GM20000 (cell line): ENCODE results near the gene DCTN2.
"Not testable (repeated sequence)": the region's sequence is repeated elsewhere in the genome, so short reads cannot be mapped to it uniquely, and the experiment has no call there.

ENCODE experiments used
- DNase-seq: peaks from one replicate; pipeline ENCODE4 v3.0.0; 2012; ENCODE audit warnings: low spot score
- TF ChIP-seq, protein P1 (sequence below): IDR thresholded peaks from 2 replicates; pipeline ENCODE4 v1.5.1; 2012; ENCODE audit warnings: mild to moderate bottlenecking, control low read depth; ENCODE audit errors: extremely low read depth, missing control alignments

DCTN2 gene

DNA sequence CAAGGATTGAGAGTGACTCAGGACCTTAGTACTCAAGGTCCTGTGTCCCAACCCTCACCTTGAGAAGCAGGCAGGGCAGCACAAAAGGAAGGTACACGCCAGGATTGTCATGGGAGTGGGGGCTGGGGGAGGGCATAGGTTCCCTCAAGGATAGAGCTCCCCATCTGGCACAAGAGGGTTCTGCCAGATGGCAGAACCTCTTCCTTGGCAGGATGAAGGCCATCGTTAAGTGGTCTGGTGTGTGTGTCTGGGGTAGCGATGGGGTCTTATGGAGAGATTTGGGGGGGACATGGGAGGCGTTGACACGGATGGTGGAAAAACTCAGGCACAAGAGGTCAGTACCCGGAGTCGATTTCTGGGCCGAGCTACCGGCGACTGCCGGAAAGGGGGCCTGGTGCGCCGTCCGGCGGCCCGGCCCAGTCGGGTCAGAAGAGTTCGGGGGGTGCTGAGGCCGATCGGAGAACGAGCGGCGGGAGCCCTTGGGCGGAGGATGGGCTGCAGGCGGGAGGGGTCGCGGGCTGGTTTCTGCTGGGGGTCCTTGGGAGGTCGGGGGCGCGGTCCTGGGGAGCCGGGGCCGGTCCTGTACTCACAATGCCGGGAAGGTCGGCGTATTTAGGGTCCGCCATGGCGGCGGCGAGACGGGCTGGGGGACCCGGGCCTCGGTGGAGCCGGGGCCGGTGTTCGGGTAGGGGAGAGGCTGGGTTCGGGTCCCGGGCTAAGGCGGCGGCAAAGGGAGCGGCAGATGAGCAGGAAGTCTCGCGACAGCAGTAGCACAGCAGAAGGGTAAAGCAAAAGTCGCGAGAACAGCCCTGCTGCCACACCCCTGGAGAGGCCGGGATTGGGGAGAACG is at the start of gene DCTN2:
Gene DCTN2 (minus strand): TSS at position 755 of the 850 bp plus-strand sequence. CDS start 129 bp downstream, at position 626.
- DNase-seq: peak; percentile 99
- TF ChIP-seq, protein P1, sequence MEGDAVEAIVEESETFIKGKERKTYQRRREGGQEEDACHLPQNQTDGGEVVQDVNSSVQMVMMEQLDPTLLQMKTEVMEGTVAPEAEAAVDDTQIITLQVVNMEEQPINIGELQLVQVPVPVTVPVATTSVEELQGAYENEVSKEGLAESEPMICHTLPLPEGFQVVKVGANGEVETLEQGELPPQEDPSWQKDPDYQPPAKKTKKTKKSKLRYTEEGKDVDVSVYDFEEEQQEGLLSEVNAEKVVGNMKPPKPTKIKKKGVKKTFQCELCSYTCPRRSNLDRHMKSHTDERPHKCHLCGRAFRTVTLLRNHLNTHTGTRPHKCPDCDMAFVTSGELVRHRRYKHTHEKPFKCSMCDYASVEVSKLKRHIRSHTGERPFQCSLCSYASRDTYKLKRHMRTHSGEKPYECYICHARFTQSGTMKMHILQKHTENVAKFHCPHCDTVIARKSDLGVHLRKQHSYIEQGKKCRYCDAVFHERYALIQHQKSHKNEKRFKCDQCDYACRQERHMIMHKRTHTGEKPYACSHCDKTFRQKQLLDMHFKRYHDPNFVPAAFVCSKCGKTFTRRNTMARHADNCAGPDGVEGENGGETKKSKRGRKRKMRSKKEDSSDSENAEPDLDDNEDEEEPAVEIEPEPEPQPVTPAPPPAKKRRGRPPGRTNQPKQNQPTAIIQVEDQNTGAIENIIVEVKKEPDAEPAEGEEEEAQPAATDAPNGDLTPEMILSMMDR: no peak

DNA sequence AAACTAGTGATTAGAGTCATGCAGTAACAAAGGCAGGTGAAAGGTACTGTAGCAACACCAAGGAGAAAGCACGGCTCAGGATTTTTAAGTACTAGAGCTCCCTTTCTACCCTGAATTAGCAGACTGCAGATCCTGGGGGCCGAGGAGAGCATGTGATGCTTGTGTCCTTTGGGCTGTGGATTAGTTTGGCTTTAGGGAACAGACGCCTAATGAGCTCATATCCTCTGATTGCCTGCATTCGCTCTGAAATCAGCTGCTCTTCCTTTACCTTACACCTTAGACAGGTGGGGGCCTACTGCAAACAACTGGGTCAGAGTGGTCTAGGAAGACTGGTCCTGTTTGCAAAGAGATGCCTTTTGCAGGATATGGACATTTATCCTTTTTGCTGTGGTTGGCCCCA is 46.2 kb upstream of the DCTN2 start:
- TF ChIP-seq, protein P1: no peak

DNA sequence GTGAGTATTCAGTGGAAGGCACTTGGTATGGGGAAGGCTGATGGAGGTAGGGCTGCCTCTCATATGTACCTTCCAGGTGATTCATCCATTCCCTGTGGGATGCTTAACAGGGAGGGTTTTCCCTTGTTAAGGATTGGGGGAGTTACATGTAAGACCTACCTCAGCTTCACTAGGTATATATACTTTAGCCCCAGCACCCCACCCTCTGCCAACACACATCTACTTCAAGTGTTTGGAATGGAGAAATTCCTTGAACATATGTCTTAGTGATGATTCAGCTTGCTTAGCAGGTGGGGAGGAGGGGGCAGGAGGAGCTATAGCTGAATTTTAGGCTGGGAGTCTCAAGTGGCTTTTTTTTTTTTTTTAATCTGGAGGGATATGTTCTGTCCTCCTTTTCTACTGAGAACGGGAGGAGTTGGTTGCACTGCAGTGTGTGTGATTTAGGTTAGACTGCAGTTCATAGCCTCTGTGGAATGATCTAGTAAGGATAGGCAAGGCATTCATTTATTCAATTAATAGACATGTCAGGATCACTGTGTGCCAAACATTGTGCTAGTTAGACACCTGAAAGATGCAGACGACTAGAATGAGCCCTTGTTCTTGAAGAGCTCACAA is 45.7 kb upstream of the DCTN2 start:
- TF ChIP-seq, protein P1: no peak
- DNase-seq: no peak

More for the DNA sequence above, 46.2 kb upstream of the DCTN2 start:
- no peak for DNase-seq

DNA sequence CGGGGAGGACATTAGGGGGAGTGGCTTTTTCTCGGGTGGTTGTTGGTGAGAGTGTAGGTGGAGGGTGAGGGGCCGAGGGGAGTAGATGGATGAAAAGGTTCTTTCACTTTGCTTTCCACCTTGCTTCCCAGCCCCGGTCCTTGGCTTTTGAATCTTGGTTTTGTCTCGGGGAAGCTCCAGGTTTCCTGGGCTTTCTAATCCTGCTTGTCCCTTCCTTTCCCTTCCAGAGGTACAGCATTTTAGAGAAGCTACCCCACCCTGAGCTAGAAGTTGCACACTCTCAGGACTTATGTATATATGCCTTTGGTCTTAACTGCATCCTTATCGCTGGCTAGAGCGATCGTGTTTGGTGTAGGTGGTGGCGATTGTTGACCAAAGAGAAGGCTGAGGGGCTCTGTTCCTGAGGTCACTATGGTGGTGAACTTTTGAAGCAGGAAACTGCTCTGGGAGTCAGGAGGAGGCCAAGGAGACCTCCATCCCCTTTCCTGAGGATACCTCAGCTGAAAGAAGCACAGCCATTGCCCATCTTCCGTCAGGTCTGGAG is 44.9 kb upstream of the DCTN2 start:
- no peak for DNase-seq
- TF ChIP-seq, protein P1: no peak

DNA sequence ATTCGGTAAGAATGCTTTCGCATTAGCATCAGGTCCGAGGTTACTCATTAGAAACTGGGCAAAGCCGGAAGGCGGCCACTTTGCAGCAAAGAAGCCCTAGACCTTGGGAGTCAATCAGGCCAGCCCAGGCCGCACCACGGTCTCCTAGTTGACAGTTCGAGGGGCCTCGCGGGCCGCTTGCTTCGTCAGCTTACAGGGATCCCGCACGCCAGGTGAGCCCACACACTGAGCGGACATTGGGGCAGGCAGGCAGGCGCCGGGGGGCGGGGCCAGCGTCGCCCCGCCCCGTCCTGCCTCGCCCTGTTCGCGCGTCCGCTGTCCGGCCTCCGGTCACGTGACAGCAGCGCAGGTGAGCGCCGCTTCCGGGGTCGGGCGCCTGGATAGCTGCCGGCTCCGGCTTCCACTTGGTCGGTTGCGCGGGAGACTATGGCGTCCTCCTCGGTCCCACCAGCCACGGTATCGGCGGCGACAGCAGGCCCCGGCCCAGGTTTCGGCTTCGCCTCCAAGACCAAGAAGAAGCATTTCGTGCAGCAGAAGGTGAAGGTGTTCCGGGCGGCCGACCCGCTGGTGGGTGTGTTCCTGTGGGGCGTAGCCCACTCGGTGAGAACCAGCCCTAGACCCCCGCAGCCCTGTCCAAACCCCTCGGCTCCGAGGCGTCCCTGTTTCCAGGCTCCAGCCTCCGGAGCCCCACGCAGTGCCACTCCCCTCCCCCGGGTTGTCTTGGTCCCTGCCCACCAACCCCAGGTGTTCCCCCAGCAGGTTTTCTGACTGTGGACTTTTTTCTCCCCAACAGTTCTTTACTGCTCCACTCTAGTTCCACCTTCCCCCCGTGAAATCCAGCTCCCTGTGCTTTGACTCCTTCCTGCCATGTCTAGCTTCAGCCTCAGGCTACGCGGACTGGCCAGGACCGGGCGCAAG is 44.1 kb upstream of the DCTN2 start, which contains the start of gene PIP4K2C:
Gene PIP4K2C (plus strand): TSS at position 329 of the 918 bp plus-strand sequence. CDS start 98 bp downstream, at position 427.
- DNase-seq: peak; percentile 95
- TF ChIP-seq, protein P1: no peak

DNA sequence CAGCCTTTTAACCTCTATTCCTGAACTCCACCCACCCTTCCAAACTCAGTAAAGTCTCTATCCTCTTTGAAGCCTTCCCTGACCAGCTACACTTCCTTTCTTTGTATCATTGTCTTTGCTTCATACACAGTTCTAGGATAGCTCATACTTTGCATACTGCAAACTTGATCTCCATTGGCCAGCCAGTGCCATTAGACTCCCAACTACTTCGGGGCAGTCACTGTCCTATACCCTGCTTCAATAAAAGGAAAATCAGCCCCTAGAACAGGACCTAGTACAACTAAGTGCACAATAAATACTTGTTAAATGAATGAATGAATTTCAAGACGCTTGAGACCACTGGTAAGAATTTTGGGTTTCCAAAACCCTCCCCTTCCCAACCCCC is 43.5 kb upstream of the DCTN2 start:
- TF ChIP-seq, protein P1: no peak

DNA sequence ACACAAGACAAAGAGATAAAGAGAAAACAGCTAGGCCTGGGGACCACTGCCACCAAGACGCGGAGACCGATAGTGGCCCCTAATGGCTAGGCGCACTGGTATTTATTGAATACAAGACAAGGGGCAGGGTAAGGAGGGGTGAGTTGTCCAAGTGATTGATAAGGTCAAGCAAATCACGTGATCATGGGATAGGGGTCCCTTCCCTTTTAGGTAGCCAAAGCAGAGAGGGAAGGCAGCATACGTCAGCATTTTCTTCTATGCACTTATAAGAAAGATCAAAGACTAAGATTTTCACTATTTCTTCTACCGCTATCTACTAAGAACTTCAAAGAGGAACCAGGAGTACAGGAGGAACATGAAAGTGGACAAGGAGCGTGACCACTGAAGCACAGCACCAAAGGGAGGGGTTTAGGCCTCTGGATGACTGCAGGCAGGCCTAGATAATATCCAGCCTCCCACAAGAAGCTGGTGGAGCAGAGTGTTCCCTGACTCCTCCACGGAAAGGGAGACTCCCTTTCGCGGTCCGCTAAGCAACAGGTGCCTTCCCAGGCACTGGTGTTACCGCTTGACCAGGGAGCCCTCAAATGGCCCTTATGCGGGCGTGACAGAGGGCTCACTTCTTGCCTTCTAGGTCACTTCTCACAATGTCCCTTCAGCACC is 42.1 kb upstream of the DCTN2 start:
- not testable (repeated sequence) for DNase-seq

More for the DNA sequence above, 43.5 kb upstream of the DCTN2 start:
- peak; percentile 14 for DNase-seq
